ENCODE measurements around the gene ZNF536.

ZNF536 gene

DNA sequence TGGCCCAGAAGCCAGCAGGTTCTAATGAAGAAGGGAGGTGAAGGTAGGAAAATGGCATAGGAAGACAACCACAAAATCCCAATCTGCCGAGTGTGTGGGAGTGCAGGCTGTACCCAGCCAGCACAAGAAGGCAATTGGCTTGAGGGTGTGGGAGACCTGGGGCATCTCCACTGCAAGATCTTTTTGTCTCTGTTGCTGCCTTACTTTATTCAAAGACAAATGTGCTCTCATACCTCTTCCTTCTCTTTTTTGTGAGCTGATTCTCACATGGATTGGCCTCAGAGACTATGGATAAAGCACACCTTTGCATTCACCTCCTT is 183.6 kb downstream of the ZNF536 start:
- TF ChIP-seq, protein P1, sequence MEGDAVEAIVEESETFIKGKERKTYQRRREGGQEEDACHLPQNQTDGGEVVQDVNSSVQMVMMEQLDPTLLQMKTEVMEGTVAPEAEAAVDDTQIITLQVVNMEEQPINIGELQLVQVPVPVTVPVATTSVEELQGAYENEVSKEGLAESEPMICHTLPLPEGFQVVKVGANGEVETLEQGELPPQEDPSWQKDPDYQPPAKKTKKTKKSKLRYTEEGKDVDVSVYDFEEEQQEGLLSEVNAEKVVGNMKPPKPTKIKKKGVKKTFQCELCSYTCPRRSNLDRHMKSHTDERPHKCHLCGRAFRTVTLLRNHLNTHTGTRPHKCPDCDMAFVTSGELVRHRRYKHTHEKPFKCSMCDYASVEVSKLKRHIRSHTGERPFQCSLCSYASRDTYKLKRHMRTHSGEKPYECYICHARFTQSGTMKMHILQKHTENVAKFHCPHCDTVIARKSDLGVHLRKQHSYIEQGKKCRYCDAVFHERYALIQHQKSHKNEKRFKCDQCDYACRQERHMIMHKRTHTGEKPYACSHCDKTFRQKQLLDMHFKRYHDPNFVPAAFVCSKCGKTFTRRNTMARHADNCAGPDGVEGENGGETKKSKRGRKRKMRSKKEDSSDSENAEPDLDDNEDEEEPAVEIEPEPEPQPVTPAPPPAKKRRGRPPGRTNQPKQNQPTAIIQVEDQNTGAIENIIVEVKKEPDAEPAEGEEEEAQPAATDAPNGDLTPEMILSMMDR (IDR thresholded peaks at IDR 0.05; ENCODE audit: borderline replicate concordance, insufficient read depth, low read depth, low read length): no peak
- H3K4me3 ChIP-seq (ENCODE audit: low read depth, low read length): no peak overlapping the region

DNA sequence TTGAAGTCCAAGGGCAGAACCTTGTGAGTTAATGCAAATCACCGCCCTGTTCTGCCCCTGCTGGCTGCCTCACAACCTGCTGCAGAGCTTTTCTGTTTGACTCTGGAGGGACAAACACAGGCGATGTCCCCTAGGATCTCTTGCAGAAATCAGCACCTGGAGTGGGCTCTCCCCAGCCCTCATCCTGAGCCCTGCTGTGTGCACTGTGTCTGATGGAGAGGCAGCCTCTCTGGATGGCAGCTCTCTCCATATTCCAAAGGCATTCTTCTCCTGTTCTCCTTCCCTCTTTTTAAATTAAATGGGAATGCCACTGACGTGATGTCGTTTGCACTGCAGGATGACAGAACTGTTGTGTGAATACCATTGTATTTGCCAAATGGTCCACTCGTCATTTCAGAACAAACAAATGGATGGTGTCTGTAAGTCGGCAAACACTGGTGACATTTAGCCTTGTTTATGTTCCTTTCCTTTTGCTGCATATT is 184.1 kb downstream of the ZNF536 start:
- TF ChIP-seq, protein P1 (IDR thresholded peaks at IDR 0.05; ENCODE audit: borderline replicate concordance, insufficient read depth, low read depth, low read length): no peak
- H3K4me3 ChIP-seq (ENCODE audit: low read depth, low read length): no peak overlapping the region

DNA sequence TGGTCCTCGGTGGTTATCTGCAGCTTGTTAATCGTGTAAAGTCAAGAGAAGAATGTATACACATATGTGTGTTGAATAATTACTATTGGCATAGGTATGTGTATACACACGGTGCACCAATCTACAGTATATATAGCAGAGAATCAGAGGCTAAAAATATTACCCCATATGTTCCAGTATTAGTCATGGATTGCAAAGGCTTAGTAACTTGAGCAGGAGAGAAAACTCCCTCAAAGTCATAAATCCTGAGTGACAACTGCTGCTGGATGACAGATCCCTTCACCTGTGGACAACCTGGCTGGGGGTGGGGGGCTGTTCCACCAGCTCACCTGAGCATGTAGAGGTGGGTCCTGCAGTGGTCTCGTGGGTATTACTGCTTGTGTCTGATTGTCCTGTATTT is 185.0 kb downstream of the ZNF536 start:
- TF ChIP-seq, protein P1 (IDR thresholded peaks at IDR 0.05; ENCODE audit: borderline replicate concordance, insufficient read depth, low read depth, low read length): no peak
- no peak overlapping the region for H3K4me3 ChIP-seq (ENCODE audit: low read depth, low read length)

DNA sequence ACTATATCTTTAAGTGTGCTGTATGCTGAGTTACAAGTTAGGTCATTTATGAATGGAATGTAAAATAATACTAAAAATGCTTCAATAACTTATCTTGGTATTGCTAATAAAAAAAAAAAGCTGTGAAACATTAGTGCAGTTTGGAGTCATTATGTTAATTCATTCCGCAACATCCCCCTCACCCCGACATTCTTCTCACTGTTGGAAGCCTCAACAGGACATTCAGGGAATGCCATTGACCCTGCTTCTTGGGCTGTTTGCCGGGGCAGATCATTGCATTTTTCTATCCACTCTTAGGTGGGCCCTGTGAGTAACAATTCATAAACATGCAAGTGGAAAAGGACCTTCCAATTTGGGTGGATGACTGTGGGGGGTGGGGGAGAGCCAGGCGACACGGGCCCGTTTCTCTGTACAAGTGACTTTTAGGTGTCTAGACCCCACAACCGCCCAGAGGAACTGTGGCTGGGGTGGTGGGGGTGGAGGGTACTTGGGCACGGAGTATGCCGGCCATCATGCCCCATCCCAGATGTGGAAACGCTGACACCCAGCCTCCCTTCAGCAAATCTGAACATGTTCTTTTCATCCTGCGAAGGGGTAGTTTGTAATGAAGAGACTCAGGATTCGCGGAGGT is 185.9 kb downstream of the ZNF536 start:
- TF ChIP-seq, protein P1 (IDR thresholded peaks at IDR 0.05; ENCODE audit: borderline replicate concordance, insufficient read depth, low read depth, low read length): no peak
- no peak overlapping the region for H3K4me3 ChIP-seq (ENCODE audit: low read depth, low read length)

DNA sequence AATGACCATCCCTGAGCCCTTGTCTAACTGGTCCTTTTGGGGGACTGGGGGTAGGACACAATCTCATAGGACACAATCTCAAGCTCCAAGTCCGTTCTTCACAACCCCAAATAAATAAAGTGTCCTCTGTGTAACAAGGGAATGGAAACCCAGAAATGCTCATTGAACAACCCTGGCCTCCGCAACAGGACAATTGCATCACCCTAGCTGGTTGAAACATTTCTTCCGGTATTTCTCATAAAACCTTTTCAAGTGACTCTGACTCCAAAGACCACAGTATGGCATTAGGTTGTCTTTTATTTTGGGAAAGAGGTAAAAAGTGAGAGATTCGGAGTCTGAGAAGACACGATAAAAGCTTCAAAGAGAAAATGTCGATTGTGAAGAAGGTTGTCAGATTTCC is 186.6 kb downstream of the ZNF536 start:
- TF ChIP-seq, protein P1 (IDR thresholded peaks at IDR 0.05; ENCODE audit: borderline replicate concordance, insufficient read depth, low read depth, low read length): no peak
- H3K4me3 ChIP-seq (ENCODE audit: low read depth, low read length): no peak overlapping the region

DNA sequence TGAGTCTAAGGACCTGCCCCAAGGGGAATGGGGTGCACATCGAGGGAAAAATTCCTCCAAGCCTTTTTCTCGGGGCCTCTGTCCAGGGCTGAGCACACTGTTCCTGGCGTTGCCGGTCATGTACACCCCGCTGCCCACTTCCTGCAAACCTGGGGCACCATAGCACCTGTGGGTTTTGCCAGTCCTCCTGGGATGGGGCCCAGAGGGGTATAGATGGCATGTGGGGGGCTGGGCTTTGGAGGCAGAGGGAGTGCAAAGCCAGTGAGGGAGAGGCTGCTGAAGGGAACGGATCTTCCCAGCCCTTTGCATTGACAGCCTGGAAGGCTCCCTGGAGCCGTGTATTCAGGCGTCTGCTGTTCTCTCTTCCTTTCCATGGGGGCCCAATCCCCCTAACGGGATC is 187.3 kb downstream of the ZNF536 start:
- TF ChIP-seq, protein P1 (IDR thresholded peaks at IDR 0.05; ENCODE audit: borderline replicate concordance, insufficient read depth, low read depth, low read length): no peak
- H3K4me3 ChIP-seq (ENCODE audit: low read depth, low read length): no peak overlapping the region

DNA sequence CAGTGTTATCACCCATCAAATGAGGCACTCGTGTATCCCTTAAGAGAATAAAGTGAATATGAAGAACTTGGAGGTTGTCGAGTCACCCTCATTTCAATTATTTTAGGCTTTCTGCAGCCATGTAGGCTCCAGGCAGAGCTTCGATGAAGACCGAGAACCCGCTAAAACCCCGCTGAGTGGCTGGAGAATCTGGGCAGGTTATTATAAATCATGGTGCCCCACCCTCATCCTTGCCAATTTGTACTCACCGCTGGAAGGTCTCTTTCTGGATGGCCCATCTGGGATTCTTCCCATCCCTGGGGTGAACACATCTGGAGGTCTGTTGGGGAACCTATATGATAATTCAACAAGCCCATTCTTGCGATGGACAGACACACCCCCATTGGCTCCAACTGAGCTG is 190.8 kb downstream of the ZNF536 start:
- no peak overlapping the region for H3K4me3 ChIP-seq (ENCODE audit: low read depth, low read length)
- TF ChIP-seq, protein P1 (IDR thresholded peaks at IDR 0.05; ENCODE audit: borderline replicate concordance, insufficient read depth, low read depth, low read length): no peak
